ENCODE measurements around the gene SRRM3. TPM values are rescaled to one million over a fixed set of nuclear protein-coding genes. Genes with fewer than 3 reads are reported as not detected.
"Not testable (repeated sequence)": the region's sequence is repeated elsewhere in the genome, so short reads cannot be mapped to it uniquely, and the experiment has no call there.

The SRRM3 gene
- total and polyA plus RNA-seq, 4 donors = 3.0 to 7.4 (median 4.8) TPM

DNA sequence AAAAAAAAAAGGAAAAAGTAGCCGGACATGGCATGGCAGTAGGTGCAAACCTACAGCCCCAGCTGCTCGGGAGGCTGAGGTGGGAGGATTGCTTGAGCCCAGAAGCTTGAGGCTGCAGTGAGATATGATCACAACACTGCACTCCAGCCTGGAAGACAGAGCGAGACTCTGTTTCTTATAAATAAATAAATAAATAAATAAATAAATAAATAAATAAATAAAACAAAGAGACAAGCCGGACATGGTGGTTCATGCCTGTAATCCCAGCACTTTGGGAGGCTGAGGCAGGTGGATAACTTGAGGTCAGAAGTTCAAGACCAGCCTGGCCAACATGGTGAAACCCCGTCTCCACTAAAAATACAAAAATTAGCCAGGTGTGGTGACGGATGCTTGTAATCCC, 113.0 kb downstream of the SRRM3 start:
- H3K4me1 ChIP-seq (ENCODE audit: control insufficient read depth in 1 of 2, insufficient read depth in 2 of 2, low read length in 2 of 2); H3K4me3 ChIP-seq (ENCODE audit: low read length in 2 of 2); H3K9me3 ChIP-seq (ENCODE audit: control insufficient read depth, low read length); H3K27ac ChIP-seq (ENCODE audit: low read depth in 1 of 2, low read length in 2 of 2); H3K36me3 ChIP-seq (ENCODE audit: control insufficient read depth in 1 of 2, insufficient read depth in 2 of 2, low read length in 1 of 2); H3K27me3 ChIP-seq (ENCODE audit: control insufficient read depth in 1 of 2, insufficient read depth in 2 of 2, low read length in 1 of 2); ATAC-seq (ENCODE audit: low FRiP score); DNase-seq: not testable (repeated sequence)
- intact Hi-C loops (cut with DNase I) = loop anchor here (1.0 to 5.0 kb wide), 6 partner anchors 23 to 136 kb away; no protein-coding TSS in a partner anchor
- WGBS, 2 donors = 54 to 58% methylated on average over 6 of the region's 6 CpGs

DNA sequence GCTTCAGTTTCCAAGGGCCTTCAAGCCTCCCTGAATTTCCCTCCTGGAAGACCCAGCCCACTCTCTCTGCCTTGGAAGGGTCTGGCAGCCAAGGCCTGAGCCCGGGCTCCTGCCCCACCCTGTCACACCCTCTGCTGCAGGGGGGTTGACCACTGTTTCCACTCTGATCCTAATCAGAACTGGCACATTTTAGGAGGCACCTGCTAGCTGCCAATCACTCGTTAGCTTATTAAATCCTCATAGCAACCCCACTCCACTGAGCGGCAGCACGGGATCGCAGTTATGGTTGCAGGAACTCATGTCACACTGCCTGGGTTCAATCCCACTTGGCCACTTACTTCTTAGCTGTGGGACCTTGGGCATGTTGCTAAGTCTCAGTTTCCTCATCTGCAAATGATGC, 113.7 kb downstream of the SRRM3 start:
- ATAC-seq (ENCODE audit: low FRiP score) (no peak), DNase-seq (peak; percentile 38 to 49)
- H3K4me1 ChIP-seq (ENCODE audit: control insufficient read depth in 1 of 2, insufficient read depth in 2 of 2, low read length in 2 of 2) = peaks cover 0 to 2% of the 10 kb centered on the region in 2 donors
- WGBS, 2 donors = 77 to 79% methylated on average over 5 of the region's 5 CpGs
- no peaks in the 10 kb centered on the region for H3K36me3 ChIP-seq (ENCODE audit: control insufficient read depth in 1 of 2, insufficient read depth in 2 of 2, low read length in 1 of 2)
- intact Hi-C loops (cut with DNase I) = loop anchor here in 1 of 2 donors (2.0 to 5.0 kb wide), 4 partner anchors 25 to 137 kb away; no protein-coding TSS in a partner anchor
- no peak overlapping the region for H3K4me3 ChIP-seq (ENCODE audit: low read length in 2 of 2)
- H3K27me3 ChIP-seq (ENCODE audit: control insufficient read depth in 1 of 2, insufficient read depth in 2 of 2, low read length in 1 of 2) = no peaks in the 10 kb centered on the region
- no peak overlapping the region for H3K27ac ChIP-seq (ENCODE audit: low read depth in 1 of 2, low read length in 2 of 2)
- H3K9me3 ChIP-seq (ENCODE audit: control insufficient read depth, low read length) = no peaks in the 10 kb centered on the region

DNA sequence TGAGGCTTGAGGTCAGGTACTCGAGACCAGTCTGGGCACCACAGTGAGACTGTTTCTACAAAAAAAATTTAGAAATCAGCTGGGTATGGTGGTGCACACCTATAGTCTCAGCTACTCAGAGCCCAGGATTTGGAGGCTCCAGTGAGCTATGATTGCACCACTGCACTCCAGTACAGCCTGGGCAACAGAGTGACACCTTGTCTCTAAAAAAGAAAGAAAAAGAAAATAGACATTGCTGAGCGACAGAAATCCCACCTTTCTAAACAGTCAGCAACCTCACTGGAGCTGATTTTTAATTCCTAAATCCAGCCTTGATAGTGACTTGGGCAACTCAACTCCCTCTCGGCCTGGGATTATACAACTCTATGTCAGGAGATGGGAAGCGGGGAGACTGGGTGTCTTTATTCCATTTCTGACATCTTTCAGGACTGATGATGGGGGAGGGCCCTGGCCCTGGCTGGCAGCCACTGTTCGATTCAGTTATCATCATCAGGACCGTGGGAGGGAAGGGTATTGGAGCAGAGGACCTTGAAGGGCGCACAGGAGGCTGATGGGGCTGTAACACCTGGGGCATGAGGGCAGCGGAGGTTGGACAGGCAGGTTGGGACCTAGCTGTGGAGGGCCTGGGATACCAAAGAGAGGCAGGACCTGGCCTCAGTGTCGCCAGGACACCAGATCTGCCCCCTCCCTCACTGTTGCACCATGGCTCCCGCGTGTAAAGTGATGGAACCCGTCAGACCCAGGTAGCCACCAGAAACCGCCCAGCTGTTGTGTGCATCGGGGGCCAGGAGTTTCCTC, 115.5 kb downstream of the SRRM3 start:
- Histone ChIP-seq H3K4me1 (ENCODE audit: control insufficient read depth in 1 of 2, insufficient read depth in 2 of 2, low read length in 2 of 2) (peaks cover 0 to 2% of the 10 kb centered on the region in 2 donors), H3K9me3 (ENCODE audit: control insufficient read depth, low read length) (no peaks in the 10 kb centered on the region), H3K4me3 (ENCODE audit: low read length in 2 of 2) (no peak overlapping the region), H3K27ac (ENCODE audit: low read depth in 1 of 2, low read length in 2 of 2) (peak overlapping the region in 1 of 2 donors; percentile 72), H3K36me3 (ENCODE audit: control insufficient read depth in 1 of 2, insufficient read depth in 2 of 2, low read length in 1 of 2) (no peaks in the 10 kb centered on the region), H3K27me3 (ENCODE audit: control insufficient read depth in 1 of 2, insufficient read depth in 2 of 2, low read length in 1 of 2) (no peaks in the 10 kb centered on the region)
- intact Hi-C loops (cut with DNase I) = loop anchor here in 1 of 2 donors (5.0 kb wide), 2 partner anchors 35 to 75 kb away; no protein-coding TSS in a partner anchor
- ATAC-seq (ENCODE audit: low FRiP score) (no peak), DNase-seq (peak; percentile 63 to 76)
- 52 to 55% methylated on average over 14 of the region's 14 CpGs for WGBS, 2 donors

DNA sequence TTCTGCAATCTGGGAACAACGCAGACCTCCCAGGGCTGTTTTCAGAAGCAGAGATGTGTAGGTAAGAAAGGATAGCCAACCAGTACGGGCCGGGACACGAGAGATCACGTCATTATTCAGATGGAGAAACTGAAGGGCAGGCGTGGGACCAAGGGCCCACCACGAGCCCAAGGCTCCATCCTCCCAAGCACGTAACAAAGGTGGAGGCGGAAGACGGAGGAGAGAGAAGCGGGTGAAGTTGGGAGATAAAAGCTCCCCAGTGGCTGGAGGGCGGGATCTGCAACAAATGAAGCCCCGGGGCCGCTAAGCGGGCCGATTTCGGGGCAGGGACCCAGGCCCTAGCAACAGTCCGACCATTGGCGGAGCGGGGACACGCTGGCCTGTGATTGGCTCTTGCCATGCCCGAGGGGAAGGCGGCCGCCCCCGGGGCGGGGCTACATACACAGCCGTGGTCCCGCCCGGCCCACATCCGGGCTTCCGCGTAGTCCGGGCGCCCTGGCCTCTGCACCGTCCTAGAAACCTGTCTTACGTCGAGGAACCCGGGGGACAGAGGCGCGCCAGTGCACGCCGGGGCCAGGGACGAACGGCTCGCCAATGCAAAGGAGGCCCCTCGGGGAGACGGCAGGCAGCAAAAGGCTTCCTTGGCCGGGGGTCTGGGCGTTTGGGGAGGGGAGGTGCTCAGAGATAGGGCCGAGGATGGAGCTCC, 116.2 kb downstream of the SRRM3 start:
- H3K4me1 ChIP-seq (ENCODE audit: control insufficient read depth in 1 of 2, insufficient read depth in 2 of 2, low read length in 2 of 2) = peaks cover 0 to 7% of the 10 kb centered on the region in 2 donors
- H3K9me3 ChIP-seq (ENCODE audit: control insufficient read depth, low read length) = no peaks in the 10 kb centered on the region
- ATAC-seq (ENCODE audit: low FRiP score) = peak; percentile 96
- intact Hi-C loops (cut with DNase I) = loop anchor here in 1 of 2 donors (1.0 to 5.0 kb wide), 4 partner anchors 24 to 74 kb away; partner anchors contain the start of gene YWHAG
- peak overlapping the region; percentile 81 to 85 for H3K27ac ChIP-seq (ENCODE audit: low read depth in 1 of 2, low read length in 2 of 2)
- DNase-seq = peak; percentile 99
- H3K4me3 ChIP-seq (ENCODE audit: low read length in 2 of 2) = peak overlapping the region; percentile 16 to 69
- no peaks in the 10 kb centered on the region for H3K36me3 ChIP-seq (ENCODE audit: control insufficient read depth in 1 of 2, insufficient read depth in 2 of 2, low read length in 1 of 2)
- H3K27me3 ChIP-seq (ENCODE audit: control insufficient read depth in 1 of 2, insufficient read depth in 2 of 2, low read length in 1 of 2) = no peaks in the 10 kb centered on the region
- whole genome bisulfite sequencing, 2 donors = 0 to 1% methylated on average over 48 to 50 of the region's 50 CpGs

DNA sequence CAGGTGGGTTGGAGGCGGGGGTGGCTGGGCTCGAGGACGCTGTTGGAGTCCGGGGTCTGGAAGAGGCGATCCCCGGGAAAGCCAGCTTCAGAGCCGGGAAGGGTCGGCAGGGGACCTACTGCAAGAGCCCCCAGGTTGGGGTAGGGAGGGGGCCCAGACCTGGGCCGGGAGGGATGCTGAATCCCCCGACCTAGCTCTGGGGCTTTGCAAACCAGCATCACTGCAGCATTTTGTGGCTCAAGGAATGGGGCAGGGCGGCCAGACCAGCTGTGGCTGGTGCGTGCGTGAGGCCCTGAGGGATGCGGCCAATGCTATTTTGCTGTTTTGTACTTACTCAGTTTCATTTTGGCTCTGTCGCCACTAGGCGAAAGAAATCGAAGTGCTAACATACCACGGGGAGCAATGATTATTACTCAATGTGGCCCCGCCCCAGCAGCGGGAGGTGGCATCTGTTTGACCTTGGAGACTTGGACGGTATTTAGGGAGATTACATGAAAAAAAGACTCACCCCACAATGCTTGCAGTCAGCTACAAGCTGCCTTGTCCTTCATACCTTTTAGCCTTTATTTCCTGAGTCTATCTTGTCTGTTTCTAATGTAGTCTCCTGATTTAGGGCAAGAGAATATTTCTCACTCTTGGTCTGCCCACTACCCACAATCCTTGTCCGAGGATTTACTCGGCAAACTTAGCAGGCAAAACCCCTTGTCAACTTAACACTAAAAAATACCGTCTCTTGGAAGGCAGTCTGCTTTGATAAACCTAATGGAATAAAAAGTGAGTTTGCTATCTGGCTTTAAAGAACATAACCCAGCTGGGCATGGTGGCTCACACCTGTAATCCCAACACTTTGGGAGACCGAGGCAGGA, 117.0 kb downstream of the SRRM3 start:
- H3K27me3 ChIP-seq (ENCODE audit: control insufficient read depth in 1 of 2, insufficient read depth in 2 of 2, low read length in 1 of 2) = no peaks in the 10 kb centered on the region
- intact Hi-C loops (cut with DNase I) = loop anchor here in 1 of 2 donors (1.0 to 5.0 kb wide), 4 partner anchors 24 to 74 kb away; partner anchors contain the start of gene YWHAG
- H3K9me3 ChIP-seq (ENCODE audit: control insufficient read depth, low read length) = no peaks in the 10 kb centered on the region
- WGBS, 2 donors = 3 to 4% methylated on average over 25 of the region's 25 CpGs
- peak overlapping the region; percentile 81 to 97 for H3K27ac ChIP-seq (ENCODE audit: low read depth in 1 of 2, low read length in 2 of 2)
- peaks cover 0 to 7% of the 10 kb centered on the region in 2 donors for H3K4me1 ChIP-seq (ENCODE audit: control insufficient read depth in 1 of 2, insufficient read depth in 2 of 2, low read length in 2 of 2)
- H3K36me3 ChIP-seq (ENCODE audit: control insufficient read depth in 1 of 2, insufficient read depth in 2 of 2, low read length in 1 of 2) = no peaks in the 10 kb centered on the region
- DNase-seq (peak; percentile 81 to 87), ATAC-seq (ENCODE audit: low FRiP score) (peak; percentile 77)
- H3K4me3 ChIP-seq (ENCODE audit: low read length in 2 of 2) = peak overlapping the region; percentile 16 to 69

DNA sequence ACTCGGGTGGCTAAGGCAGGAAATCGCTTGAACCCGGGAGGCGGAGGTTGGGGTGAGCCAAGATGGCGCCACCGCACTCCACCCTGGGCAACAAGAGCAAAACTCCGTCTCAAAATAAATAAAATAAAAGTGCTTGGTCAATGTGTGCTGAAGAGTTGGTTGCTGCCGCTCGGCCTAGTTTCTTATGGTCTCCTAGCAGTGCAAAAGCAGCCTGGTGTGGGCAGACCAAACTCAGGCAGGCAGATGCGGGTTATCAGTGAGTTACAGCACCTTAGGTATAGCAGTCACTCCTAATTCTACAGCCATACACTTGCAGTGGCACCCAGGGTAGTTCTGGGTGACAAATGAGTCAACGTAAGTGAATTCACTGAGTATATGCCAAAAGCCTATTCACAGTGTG, 123.4 kb downstream of the SRRM3 start:
- Histone ChIP-seq H3K36me3 (ENCODE audit: control insufficient read depth in 1 of 2, insufficient read depth in 2 of 2, low read length in 1 of 2) (peaks cover 0 to 4% of the 10 kb centered on the region in 2 donors), H3K4me1 (ENCODE audit: control insufficient read depth in 1 of 2, insufficient read depth in 2 of 2, low read length in 2 of 2) (peaks cover 7 to 14% of the 10 kb centered on the region in 2 donors), H3K9me3 (ENCODE audit: control insufficient read depth, low read length) (no peaks in the 10 kb centered on the region), H3K27me3 (ENCODE audit: control insufficient read depth in 1 of 2, insufficient read depth in 2 of 2, low read length in 1 of 2) (no peaks in the 10 kb centered on the region), H3K27ac (ENCODE audit: low read depth in 1 of 2, low read length in 2 of 2) (peak overlapping the region; percentile 8 to 21), H3K4me3 (ENCODE audit: low read length in 2 of 2) (no peak overlapping the region)
- intact Hi-C loops (cut with DNase I) = no loop called here
- ATAC-seq (ENCODE audit: low FRiP score) (no peak), DNase-seq (peak in 1 of 2 donors; percentile 47)
- WGBS, 2 donors = 88 to 91% methylated on average over 11 of the region's 11 CpGs

DNA sequence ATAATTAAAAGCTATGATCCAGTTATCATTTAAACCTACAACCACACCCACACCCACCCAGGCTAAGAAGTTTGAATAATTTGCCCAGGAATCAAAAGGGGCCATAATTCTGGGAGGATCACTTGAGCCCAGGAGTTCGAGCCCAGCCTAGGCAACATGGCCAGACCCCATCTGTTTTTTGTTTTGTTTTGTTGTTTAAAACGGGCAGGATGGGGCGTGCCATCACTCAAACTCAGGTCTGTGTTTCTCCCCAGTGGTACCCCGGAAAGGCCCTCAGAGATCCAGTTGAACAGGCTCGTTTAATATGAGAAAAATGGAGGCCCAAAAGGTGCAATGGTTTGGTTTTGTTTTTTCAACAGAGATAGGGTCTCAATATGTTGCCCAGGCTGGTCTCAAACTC, 124.1 kb downstream of the SRRM3 start:
- H3K36me3 ChIP-seq (ENCODE audit: control insufficient read depth in 1 of 2, insufficient read depth in 2 of 2, low read length in 1 of 2) = peaks cover 0 to 4% of the 10 kb centered on the region in 2 donors
- no peak overlapping the region for H3K4me3 ChIP-seq (ENCODE audit: low read length in 2 of 2)
- ATAC-seq (ENCODE audit: low FRiP score) (no peak), DNase-seq (peak in 1 of 2 donors; percentile 20)
- 93 to 94% methylated on average over 5 of the region's 5 CpGs for WGBS, 2 donors
- H3K27me3 ChIP-seq (ENCODE audit: control insufficient read depth in 1 of 2, insufficient read depth in 2 of 2, low read length in 1 of 2) = no peaks in the 10 kb centered on the region
- H3K4me1 ChIP-seq (ENCODE audit: control insufficient read depth in 1 of 2, insufficient read depth in 2 of 2, low read length in 2 of 2) = peaks cover 7 to 14% of the 10 kb centered on the region in 2 donors
- H3K9me3 ChIP-seq (ENCODE audit: control insufficient read depth, low read length) = no peaks in the 10 kb centered on the region
- no peak overlapping the region for H3K27ac ChIP-seq (ENCODE audit: low read depth in 1 of 2, low read length in 2 of 2)
- intact Hi-C loops (cut with DNase I) = no loop called here

DNA sequence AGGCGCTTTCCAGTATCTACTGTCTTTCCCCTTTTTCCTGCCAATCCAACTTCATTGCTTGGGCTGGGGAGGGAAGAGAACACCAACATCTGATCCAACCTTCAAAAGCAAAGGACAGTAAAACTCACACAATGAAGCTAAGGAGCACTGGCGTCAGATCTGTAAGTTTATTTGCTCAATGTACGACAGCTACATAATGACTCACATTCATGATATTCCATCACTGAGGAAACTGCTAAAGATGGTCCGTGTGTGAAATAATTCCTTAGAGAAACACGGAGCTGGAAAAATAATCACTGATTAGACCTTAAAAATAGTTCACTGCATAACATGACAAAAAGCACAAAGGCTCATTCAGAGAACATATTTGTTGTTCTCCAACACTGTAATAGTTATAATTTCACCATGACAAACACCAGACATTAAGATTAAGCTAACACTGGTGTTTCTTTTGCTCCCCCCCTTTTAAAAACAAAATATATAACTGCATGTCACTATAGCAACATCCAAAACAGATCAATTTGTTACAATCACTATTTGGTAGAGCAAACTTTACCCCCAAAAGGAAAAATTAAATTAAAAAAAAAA, 125.0 kb downstream of the SRRM3 start:
- H3K4me3 ChIP-seq (ENCODE audit: low read length in 2 of 2) = no peak overlapping the region
- H3K4me1 ChIP-seq (ENCODE audit: control insufficient read depth in 1 of 2, insufficient read depth in 2 of 2, low read length in 2 of 2) = peaks cover 7 to 14% of the 10 kb centered on the region in 2 donors
- no peaks in the 10 kb centered on the region for H3K9me3 ChIP-seq (ENCODE audit: control insufficient read depth, low read length)
- WGBS, 2 donors = 19 to 20% methylated on average over 5 of the region's 5 CpGs
- H3K27ac ChIP-seq (ENCODE audit: low read depth in 1 of 2, low read length in 2 of 2) = peak overlapping the region in 1 of 2 donors; percentile 32
- intact Hi-C loops (cut with DNase I) = no loop called here
- H3K27me3 ChIP-seq (ENCODE audit: control insufficient read depth in 1 of 2, insufficient read depth in 2 of 2, low read length in 1 of 2) = no peaks in the 10 kb centered on the region
- ATAC-seq (ENCODE audit: low FRiP score) = no peak
- DNase-seq = no peak
- H3K36me3 ChIP-seq (ENCODE audit: control insufficient read depth in 1 of 2, insufficient read depth in 2 of 2, low read length in 1 of 2) = peaks cover 0 to 4% of the 10 kb centered on the region in 2 donors
